ENCODE results near the gene COL25A1. TPM values are rescaled to one million over a fixed set of nuclear protein-coding genes. Genes with fewer than 3 reads are reported as not detected.
A peak's percentile ranks its signal among the peaks of the same experiment; 100 is the strongest.

COL25A1 gene
- total RNA-seq, 1 experiment from 2014 or later: 4.2 TPM

DNA sequence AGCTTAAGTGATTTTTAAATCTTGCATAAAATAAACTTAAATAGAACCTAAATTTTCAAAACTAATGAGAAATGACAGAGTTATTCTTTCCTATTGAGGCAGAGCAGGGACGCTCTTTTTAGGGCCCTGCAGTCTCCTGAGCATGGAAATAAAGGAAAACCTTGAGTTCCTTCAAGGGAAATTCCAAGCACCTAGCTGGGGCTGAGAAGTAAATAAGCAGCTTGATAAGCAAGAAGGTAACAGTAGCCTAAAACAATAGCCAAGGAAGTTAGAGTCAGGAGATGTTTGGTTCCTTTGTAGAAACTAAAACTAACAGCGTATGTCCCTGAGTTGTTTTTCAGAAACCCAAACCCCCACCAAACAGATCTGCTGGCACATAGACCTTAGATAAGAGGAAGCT, 174.6 kb downstream of the COL25A1 start:
- Histone ChIP-seq H2BK15ac (ENCODE audit: low read depth, low read length) (no peak overlapping the region), H3K4me2 (ENCODE audit: insufficient read depth, insufficient read length, low read length) (no peak overlapping the region), H2BK5ac (ENCODE audit: insufficient read length, low read length) (no peak overlapping the region), H2BK120ac (ENCODE audit: low read depth, low read length, poor library complexity, severe bottlenecking) (no peak overlapping the region), H3K79me2 (ENCODE audit: insufficient read depth, low read length) (no peaks in the 10 kb centered on the region), H4K5ac (ENCODE audit: insufficient read length, low read depth, low read length) (no peak overlapping the region), H2BK20ac (ENCODE audit: low read depth, low read length, poor library complexity, severe bottlenecking) (no peak overlapping the region), H3K4ac (ENCODE audit: low read depth, low read length) (no peak overlapping the region), H3K27me3 (ENCODE audit: insufficient read depth, low read length) (no peaks in the 10 kb centered on the region), H4K8ac (replicated peaks; ENCODE audit: insufficient read length, low read depth, low read length) (no peak overlapping the region), H3K23ac (ENCODE audit: insufficient read length, low read depth, low read length) (no peak overlapping the region), H3K56ac (ENCODE audit: insufficient read length, low read depth, low read length) (no peak overlapping the region), H3K23me2 (ENCODE audit: insufficient read length, low read depth, low read length, poor library complexity, severe bottlenecking) (no peaks in the 10 kb centered on the region), H2AFZ (ENCODE audit: low read length) (peak overlapping the region; percentile 29), H3K18ac (ENCODE audit: insufficient read length, low read depth, low read length) (no peak overlapping the region), H4K20me1 (ENCODE audit: control insufficient read depth, insufficient read depth, insufficient read length) (no peaks in the 10 kb centered on the region), H3K4me1 (ENCODE audit: insufficient read depth, low read length) (no peaks in the 10 kb centered on the region), H3K79me1 (ENCODE audit: insufficient read depth, low read depth, low read length, poor library complexity, severe bottlenecking) (no peaks in the 10 kb centered on the region), H3K9me3 (ENCODE audit: control insufficient read depth, low read depth, low read length) (no peaks in the 10 kb centered on the region), H2AK5ac (ENCODE audit: insufficient read length, low read length) (no peak overlapping the region), H3K14ac (ENCODE audit: insufficient read depth, low read length) (no peak overlapping the region), H3K27ac (ENCODE audit: insufficient read length, low read depth, low read length) (no peak overlapping the region), H3T11ph (ENCODE audit: low read length) (no peak overlapping the region), H3K9ac (ENCODE audit: extremely low read depth, insufficient read length, low read length) (no peak overlapping the region), H4K91ac (ENCODE audit: insufficient read length, low read depth, low read length) (no peak overlapping the region), H2BK12ac (ENCODE audit: insufficient read length, low read depth, low read length) (no peak overlapping the region)
- Mint-ChIP-seq H3K27ac (peak overlapping the region in 1 of 3 experiments; percentile 83; a peak in 3 of 7 replicates), H3K27me3 (ENCODE audit: low read depth) (no peaks in the 10 kb centered on the region), H3K9me3 (no peaks in the 10 kb centered on the region), H3K4me1 (peaks cover 11 to 20% of the 10 kb centered on the region in 2 experiments), H3K36me3 (ENCODE audit: insufficient read depth in 1 of 3, low read depth in 3 of 3) (no peaks in the 10 kb centered on the region), H3K4me3 (no peak overlapping the region)
- no peak for TF ChIP-seq CTCF (conservative IDR thresholded peaks at IDR 0.05)
- DNase-seq: no peak
- WGBS (ENCODE audit: extremely low coverage, insufficient read length, low lambda C conversion rate): no CpG with 5 or more reads among the region's 2 CpGs
